Activated naive CD4-positive, alpha-beta T cell treated with anti-CD3 and anti-CD28 coated beads, Interleukin-2, amount 50 U/mL, for 72 hours (primary cell): ENCODE results near the gene FOXF2. TPM values are rescaled to one million over a fixed set of nuclear protein-coding genes. Genes with fewer than 3 reads are reported as not detected.

Source experiments
- total RNA-seq, 2 donors: library from RNA; stranded (reverse); gene quantifications; one replicate each; pipeline ENCODE4 v1.2.3, GENCODE V29; 2022

The FOXF2 gene
- total RNA-seq, 2 donors from 2014 or later: not detected

Other genes starting within 250 kb of the FOXF2 start
- not detected for gene FOXQ1, start 77.5 kb upstream of the FOXF2 start, total RNA-seq
- under 1 TPM; 0.07 to 0.10 TPM for gene FOXC1, start 220.3 kb downstream of the FOXF2 start, total RNA-seq